Fibroblast of skin of scalp (primary cell): ENCODE measurements around the gene ACAA2. TPM values are rescaled to one million over a fixed set of nuclear protein-coding genes. Genes with fewer than 3 reads are reported as not detected.

ENCODE experiments used
- DNase-seq: peaks from one replicate; pipeline ENCODE4 v3.0.0-alpha.2; 2013
- polyA plus RNA-seq, 2 experiments: library from polyadenylated mRNA; unstranded; fragments of 120-200 nt; gene quantifications; one replicate each; pipeline ENCODE4 v1.2.1, GENCODE V29; 2013; ENCODE audit not compliant: insufficient read length in 2 of 2

ACAA2 gene, protein sequence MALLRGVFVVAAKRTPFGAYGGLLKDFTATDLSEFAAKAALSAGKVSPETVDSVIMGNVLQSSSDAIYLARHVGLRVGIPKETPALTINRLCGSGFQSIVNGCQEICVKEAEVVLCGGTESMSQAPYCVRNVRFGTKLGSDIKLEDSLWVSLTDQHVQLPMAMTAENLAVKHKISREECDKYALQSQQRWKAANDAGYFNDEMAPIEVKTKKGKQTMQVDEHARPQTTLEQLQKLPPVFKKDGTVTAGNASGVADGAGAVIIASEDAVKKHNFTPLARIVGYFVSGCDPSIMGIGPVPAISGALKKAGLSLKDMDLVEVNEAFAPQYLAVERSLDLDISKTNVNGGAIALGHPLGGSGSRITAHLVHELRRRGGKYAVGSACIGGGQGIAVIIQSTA
- polyA plus RNA-seq (2013, experiment 1 of 2; ENCODE audit: insufficient read length): 86.6 TPM
- 94.8 TPM for polyA plus RNA-seq (2013, experiment 2 of 2; ENCODE audit: insufficient read length)

DNA sequence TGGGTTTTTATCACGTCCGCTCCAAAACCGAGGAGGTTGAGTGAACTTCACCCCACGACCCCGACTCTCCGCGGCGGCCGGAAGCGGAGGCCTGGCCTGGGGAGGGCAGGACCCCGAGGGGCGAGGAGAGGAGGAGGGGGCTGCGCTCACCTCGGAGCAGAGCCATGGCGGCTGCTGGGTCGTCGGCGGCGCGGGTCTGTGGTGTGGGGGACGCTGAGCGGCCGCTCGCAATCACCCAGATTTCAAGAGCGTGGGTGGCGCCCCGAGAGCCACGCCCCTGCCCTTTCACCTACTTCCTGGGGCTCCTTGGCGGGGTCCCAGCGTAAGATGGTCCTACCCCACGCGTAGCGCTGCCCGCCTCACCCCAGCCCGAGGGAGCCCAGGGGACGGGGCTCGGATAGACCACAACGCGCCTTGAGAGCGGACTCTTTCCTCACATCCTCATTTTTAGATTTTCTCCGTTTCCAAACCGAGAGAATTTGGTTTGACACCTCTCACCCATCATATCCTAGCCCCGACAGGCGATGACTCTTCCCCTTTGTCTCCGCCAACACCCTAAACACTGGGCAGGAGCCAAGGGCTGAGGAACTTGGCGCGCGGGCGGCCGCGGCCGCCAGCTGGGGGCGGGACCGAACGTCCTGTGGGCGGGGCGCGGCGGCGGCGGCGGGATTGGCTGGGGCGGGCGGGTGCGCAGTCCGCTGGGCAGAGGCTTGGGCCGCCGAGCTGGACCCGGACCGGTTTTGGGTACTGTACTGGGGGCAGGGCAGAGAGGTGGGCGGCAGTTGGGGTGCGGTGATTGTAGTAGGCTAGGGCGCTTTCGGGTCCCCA lies at the start of gene ACAA2:
Gene ACAA2 (minus strand): TSS at position 215 of the 828 bp plus-strand sequence. CDS start 49 bp downstream, at position 166.
- DNase-seq: peak; percentile 94

DNA sequence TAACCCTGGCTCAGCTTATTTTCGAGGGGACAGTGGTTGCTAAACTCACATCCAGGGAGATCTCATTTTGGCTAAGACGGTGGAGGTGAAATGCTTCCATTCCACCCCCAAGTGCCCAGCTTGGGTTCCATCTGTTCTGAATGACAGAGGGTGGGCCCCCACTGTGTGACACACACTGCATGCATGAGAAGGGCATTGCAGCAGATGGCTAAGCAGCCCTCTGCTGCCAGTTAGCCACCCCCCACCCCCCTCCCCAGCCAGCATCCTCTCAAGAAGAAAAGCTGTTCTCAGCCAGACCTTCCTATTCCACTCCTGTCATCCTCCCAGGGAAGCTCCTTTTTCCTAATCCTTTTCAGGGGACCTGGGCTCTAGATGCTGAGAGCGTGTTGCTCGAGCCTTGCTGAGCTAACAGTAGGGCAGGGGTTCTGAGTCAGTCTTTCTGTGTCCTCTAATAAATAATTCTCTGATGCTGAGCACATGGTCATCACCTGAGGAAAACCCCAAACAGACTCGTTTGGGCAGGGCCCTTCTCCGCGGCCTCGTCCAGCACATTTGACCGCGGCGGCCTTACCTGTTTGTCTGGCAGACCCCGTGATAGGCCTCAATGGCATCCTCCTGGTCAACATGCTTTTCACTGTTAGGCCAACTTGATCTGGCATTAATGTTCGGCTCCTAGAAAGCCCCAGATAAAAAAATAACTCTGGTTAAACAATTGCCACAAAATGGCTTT lies 49.5 kb upstream of the ACAA2 start:
- DNase-seq: no peak

GRCh38 chr18:49861659-49862058 lies 48.3 kb upstream of the ACAA2 start:
- peak; percentile 16 for DNase-seq

- no peak for DNase-seq
Observed at GRCh38 chr18:49859725-49860124, 46.4 kb upstream of the ACAA2 start.

DNA sequence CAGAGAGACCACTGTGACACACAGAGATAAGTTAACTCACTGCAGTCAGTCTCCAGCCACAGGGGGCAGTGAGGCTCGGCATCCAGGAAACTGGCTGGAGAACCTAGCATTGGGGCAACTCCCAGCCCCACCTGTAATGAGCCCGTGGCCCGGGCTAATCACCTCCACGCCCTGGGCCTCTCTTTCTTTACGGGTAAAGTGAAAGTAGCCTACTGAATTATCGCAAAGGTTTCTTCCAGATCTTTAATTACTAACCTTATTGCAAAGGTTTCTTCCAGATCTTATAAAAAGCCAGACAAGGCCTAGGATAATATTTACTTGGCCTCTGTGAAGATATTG lies 45.7 kb upstream of the ACAA2 start:
- DNase-seq: no peak

GRCh38 chr18:49858309-49859020 lies 45.1 kb upstream of the ACAA2 start:
- DNase-seq: peak; percentile 72

DNA sequence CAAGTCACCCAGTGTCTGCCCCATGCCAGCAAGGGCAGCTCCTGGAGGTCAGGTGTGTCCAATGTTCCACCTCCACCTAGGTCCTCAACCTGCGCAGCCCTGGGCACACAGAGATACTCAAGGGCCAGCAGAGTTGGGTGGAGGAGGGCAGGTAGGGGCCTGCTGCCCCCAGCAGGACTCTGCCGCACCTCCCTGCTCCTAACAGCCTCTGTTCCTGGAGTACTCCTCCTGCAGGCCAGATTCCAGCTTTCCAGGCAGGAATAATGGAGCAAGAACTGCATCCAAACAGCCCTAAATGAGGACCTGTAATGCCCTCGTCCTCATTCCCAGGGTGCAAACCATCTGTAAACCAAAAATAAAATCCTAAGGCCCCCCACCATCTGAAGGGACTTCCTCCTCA lies 44.4 kb upstream of the ACAA2 start:
- DNase-seq: no peak

DNA sequence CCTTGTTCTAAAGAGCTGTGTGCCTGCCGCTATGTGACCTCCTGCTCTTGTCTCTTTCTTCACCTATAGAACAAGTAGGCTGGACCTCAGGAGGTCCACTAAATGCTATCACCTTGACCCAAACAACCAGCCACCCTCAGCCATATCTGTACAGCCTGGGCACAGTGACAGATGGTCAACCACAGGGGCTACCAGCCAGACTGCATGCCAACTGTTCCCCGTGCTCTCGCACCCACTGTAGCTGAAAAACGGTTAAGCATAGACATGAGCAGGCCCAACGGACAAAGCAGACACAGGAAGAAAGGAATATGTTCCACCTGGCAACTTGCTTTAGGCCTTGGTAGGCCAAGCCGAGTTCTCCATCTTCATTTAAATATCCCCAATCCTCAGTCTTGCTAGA lies 43.2 kb upstream of the ACAA2 start:
- no peak for DNase-seq

- no peak for DNase-seq
Observed at GRCh38 chr18:49855711-49856415, 42.5 kb upstream of the ACAA2 start.

- no peak for DNase-seq
Observed at GRCh38 chr18:49854681-49855080, 41.3 kb upstream of the ACAA2 start.

GRCh38 chr18:49853436-49853835 lies 40.1 kb upstream of the ACAA2 start:
- DNase-seq: no peak

DNA sequence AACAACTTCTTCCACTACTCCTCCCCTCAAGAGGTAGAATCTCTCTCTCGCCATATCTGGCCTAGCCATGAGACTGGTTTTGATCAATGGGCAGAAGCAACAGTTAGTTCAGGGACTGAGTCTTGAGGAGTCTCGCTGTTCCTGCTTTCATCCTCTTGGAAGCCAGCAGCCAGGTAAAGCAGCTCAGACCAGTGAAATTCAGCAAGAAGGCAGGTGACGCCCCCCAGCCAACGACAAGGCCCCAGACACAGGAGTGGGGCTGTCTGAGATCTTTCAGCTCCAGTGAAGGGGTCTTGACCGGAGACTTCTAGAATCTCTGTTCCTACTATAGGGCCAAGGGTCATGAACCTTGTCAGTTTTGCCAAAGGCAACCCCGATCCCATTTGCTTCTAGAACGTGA lies 39.7 kb upstream of the ACAA2 start:
- no peak for DNase-seq

DNA sequence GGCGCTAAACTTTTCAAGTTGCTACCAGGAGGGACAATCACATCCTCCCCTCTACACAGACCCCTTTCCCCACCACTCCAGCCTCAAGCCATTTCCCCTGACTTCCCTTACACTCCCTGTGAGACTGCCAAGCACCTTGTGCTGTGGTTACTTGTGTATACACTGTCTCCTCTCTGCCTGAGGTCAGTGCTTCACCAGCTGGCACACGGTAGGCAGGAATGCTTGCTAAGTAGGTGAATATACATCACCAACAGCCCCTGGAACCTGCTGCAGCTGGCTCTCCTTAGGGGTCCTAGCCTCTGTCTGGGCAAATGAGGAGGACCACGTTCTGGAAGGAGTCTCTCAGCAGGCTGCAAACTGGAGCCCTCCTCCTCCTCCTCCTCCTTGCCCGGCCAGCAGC lies 38.3 kb upstream of the ACAA2 start:
- DNase-seq: no peak

DNA sequence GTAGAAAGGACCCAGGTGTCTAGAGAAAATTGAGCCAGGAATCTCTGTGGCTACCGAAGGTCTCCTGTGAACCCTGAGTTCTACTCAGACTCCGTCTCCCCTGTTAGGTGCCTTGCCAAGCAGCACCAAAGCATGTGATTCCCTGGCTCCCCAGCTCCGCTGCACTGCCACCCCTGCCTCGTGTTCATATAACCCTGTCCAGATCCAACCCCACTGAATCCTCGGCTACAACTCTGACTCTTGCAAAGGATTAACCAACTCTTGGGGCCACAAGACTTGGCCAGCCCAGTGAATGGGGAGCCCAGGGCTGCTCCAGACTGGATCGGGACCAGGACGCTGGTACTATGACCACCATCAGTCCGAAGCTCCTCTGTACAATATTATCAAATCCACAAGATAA lies 37.3 kb upstream of the ACAA2 start:
- DNase-seq: no peak

GRCh38 chr18:49849331-49850217 lies 36.2 kb upstream of the ACAA2 start:
- peak; percentile 65 for DNase-seq

DNA sequence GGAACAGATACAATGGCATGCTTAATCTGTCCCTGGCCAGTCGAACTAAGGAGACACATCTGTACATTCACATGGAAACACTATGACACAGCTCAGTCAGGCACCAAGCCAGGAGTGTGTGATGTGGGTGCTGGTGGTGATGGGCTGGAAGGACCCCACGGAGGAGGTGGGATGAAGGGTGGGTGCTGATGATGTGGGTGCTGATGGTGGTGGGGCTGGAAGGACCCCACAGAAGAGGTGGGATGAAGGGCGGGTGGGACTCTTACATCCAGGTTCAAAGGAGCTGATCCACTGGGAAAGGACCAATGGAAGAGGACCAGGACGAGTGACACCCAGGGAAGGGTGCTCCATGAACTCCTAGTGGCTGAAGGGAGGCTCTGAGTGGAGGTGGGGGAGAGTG lies 34.8 kb upstream of the ACAA2 start:
- no peak for DNase-seq

GRCh38 chr18:49847524-49847923 lies 34.2 kb upstream of the ACAA2 start:
- no peak for DNase-seq

- no peak for DNase-seq
Observed at GRCh38 chr18:49846718-49847470, 33.6 kb upstream of the ACAA2 start.

GRCh38 chr18:49846361-49846662 lies 33.0 kb upstream of the ACAA2 start:
- DNase-seq: peak; percentile 43
